T-helper 17 cell (primary cell): ENCODE measurements around the gene SLC22A5. TPM values are rescaled to one million over a fixed set of nuclear protein-coding genes. Genes with fewer than 3 reads are reported as not detected.

Source experiments
- ATAC-seq: fragments of 150-1000 bp; cut with Tn5 transposase; 2 replicates; pipeline ENCODE4 v1.10.0; 2021; ENCODE audit warnings: mild to moderate bottlenecking, moderate library complexity
- DNase-seq, 3 donors: peaks; one replicate each; pipeline versions ENCODE4 v3.0.0 to v3.0.0-alpha.2; 2020 to 2021
- H3K9me3 ChIP-seq: one replicate; pipeline ENCODE4 v1.7.0; 2013; ENCODE audit warnings: low read length, mild to moderate bottlenecking; ENCODE audit not compliant: control insufficient read depth, poor library complexity, severe bottlenecking
- H3K27ac Mint-ChIP-seq: one replicate; pipeline ENCODE4 v1.8.0; 2022; ENCODE audit warnings: mild to moderate bottlenecking, moderate library complexity, mixed read lengths
- H3K27me3 Mint-ChIP-seq: one replicate; pipeline ENCODE4 v1.8.0; 2022; ENCODE audit warnings: mixed read lengths
- H3K36me3 Mint-ChIP-seq: one replicate; pipeline ENCODE4 v1.8.0; 2022; ENCODE audit warnings: low read depth, mixed read lengths
- H3K4me1 Mint-ChIP-seq: one replicate; pipeline ENCODE4 v1.8.0; 2022; ENCODE audit warnings: mild to moderate bottlenecking, mixed read lengths
- H3K4me3 Mint-ChIP-seq: one replicate; pipeline ENCODE4 v1.8.0; 2022; ENCODE audit warnings: mild to moderate bottlenecking, moderate library complexity, mixed read lengths
- total RNA-seq, 4 donors: library from RNA in 2 of 4; stranded (reverse) in 2 of 4; gene quantifications; one replicate each; pipeline ENCODE4 v1.2.3 and lab custom pipeline; 2022 to 2026

Gene SLC22A5
- total RNA-seq, 2 donors from 2014 or later, result 3.4 to 3.7 TPM

GRCh38 chr5:132371603-132371994 lies 2.1 kb downstream of the SLC22A5 start:
- Mint-ChIP-seq H3K36me3 (no peaks in the 10 kb centered on the region), H3K4me1 (peaks cover 22% of the 10 kb centered on the region), H3K27me3 (no peaks in the 10 kb centered on the region), H3K27ac (peak overlapping the region; percentile 82), H3K4me3 (peak overlapping the region; percentile 86)
- no peaks in the 10 kb centered on the region for H3K9me3 ChIP-seq
- ATAC-seq (no peak), DNase-seq (no peak)

GRCh38 chr5:132372127-132372526 lies 2.6 kb downstream of the SLC22A5 start:
- DNase-seq, result no peak
- Mint-ChIP-seq H3K36me3 (no peaks in the 10 kb centered on the region), H3K27ac (peak overlapping the region; percentile 82), H3K4me3 (no peak overlapping the region), H3K4me1 (peaks cover 22% of the 10 kb centered on the region), H3K27me3 (no peaks in the 10 kb centered on the region)
- no peak for ATAC-seq
- H3K9me3 ChIP-seq, result no peaks in the 10 kb centered on the region

- Mint-ChIP-seq H3K36me3 (no peaks in the 10 kb centered on the region), H3K27ac (no peak overlapping the region), H3K4me1 (peaks cover 22% of the 10 kb centered on the region), H3K4me3 (no peak overlapping the region), H3K27me3 (no peaks in the 10 kb centered on the region)
- DNase-seq, result no peak
- H3K9me3 ChIP-seq, result no peaks in the 10 kb centered on the region
- ATAC-seq, result no peak
These were observed 3.0 kb downstream of the SLC22A5 start for GRCh38 chr5:132372542-132372941.

- DNase-seq (no peak), ATAC-seq (no peak)
- Mint-ChIP-seq H3K36me3 (peaks cover 5% of the 10 kb centered on the region), H3K27ac (no peak overlapping the region), H3K27me3 (no peaks in the 10 kb centered on the region), H3K4me3 (no peak overlapping the region), H3K4me1 (peaks cover 20% of the 10 kb centered on the region)
- no peaks in the 10 kb centered on the region for H3K9me3 ChIP-seq
These were observed 6.4 kb downstream of the SLC22A5 start for GRCh38 chr5:132375957-132376356.

- Mint-ChIP-seq H3K27me3 (no peaks in the 10 kb centered on the region), H3K27ac (no peak overlapping the region), H3K36me3 (peaks cover 5% of the 10 kb centered on the region), H3K4me1 (peaks cover 12% of the 10 kb centered on the region), H3K4me3 (no peak overlapping the region)
- ATAC-seq, result no peak
- DNase-seq, result no peak
- H3K9me3 ChIP-seq, result no peaks in the 10 kb centered on the region
These were observed 7.5 kb downstream of the SLC22A5 start for GRCh38 chr5:132376694-132377641.

GRCh38 chr5:132377738-132378137 lies 8.2 kb downstream of the SLC22A5 start:
- no peak for DNase-seq
- ATAC-seq, result no peak
- H3K36me3 Mint-ChIP-seq, result peaks cover 5% of the 10 kb centered on the region
- H3K9me3 ChIP-seq, result no peaks in the 10 kb centered on the region
- no peak overlapping the region for H3K4me3 Mint-ChIP-seq
- H3K27ac Mint-ChIP-seq, result no peak overlapping the region
- peaks cover 9% of the 10 kb centered on the region for H3K4me1 Mint-ChIP-seq
- no peaks in the 10 kb centered on the region for H3K27me3 Mint-ChIP-seq

GRCh38 chr5:132378580-132378979 lies 9.1 kb downstream of the SLC22A5 start:
- no peak for DNase-seq
- Mint-ChIP-seq H3K27ac (no peak overlapping the region), H3K27me3 (no peaks in the 10 kb centered on the region), H3K36me3 (peaks cover 5% of the 10 kb centered on the region), H3K4me1 (peaks cover 9% of the 10 kb centered on the region), H3K4me3 (no peak overlapping the region)
- H3K9me3 ChIP-seq, result no peaks in the 10 kb centered on the region
- no peak for ATAC-seq

GRCh38 chr5:132380047-132380446 lies 10.5 kb downstream of the SLC22A5 start:
- peaks cover 5% of the 10 kb centered on the region for H3K36me3 Mint-ChIP-seq
- no peak overlapping the region for H3K4me3 Mint-ChIP-seq
- H3K27ac Mint-ChIP-seq, result peak overlapping the region; percentile 51
- no peaks in the 10 kb centered on the region for H3K27me3 Mint-ChIP-seq
- DNase-seq (no peak), ATAC-seq (no peak)
- H3K4me1 Mint-ChIP-seq, result peaks cover 9% of the 10 kb centered on the region
- H3K9me3 ChIP-seq, result no peaks in the 10 kb centered on the region

- Mint-ChIP-seq H3K4me1 (peaks cover 16% of the 10 kb centered on the region), H3K27ac (no peak overlapping the region)
These were observed 11.2 kb downstream of the SLC22A5 start for GRCh38 chr5:132380741-132381140.

GRCh38 chr5:132381614-132382013 lies 12.1 kb downstream of the SLC22A5 start:
- Mint-ChIP-seq H3K4me3 (no peak overlapping the region), H3K27me3 (no peaks in the 10 kb centered on the region), H3K36me3 (peaks cover 5% of the 10 kb centered on the region), H3K4me1 (peaks cover 22% of the 10 kb centered on the region), H3K27ac (no peak overlapping the region)
- ATAC-seq (no peak), DNase-seq (no peak)
- H3K9me3 ChIP-seq, result no peaks in the 10 kb centered on the region

More at GRCh38 chr5:132380741-132381140, 11.2 kb downstream of the SLC22A5 start:
- no peaks in the 10 kb centered on the region for H3K9me3 ChIP-seq
- H3K4me3 Mint-ChIP-seq, result no peak overlapping the region
- H3K36me3 Mint-ChIP-seq, result peaks cover 5% of the 10 kb centered on the region
- no peaks in the 10 kb centered on the region for H3K27me3 Mint-ChIP-seq
- DNase-seq (no peak), ATAC-seq (no peak)

- no peak for ATAC-seq
- Mint-ChIP-seq H3K27me3 (no peaks in the 10 kb centered on the region), H3K27ac (peak overlapping the region; percentile 61)
These were observed 13.8 kb downstream of the SLC22A5 start for GRCh38 chr5:132383261-132383660.

GRCh38 chr5:132383984-132384383 lies 14.5 kb downstream of the SLC22A5 start:
- Mint-ChIP-seq H3K4me3 (no peak overlapping the region), H3K27me3 (no peaks in the 10 kb centered on the region), H3K27ac (peak overlapping the region; percentile 61), H3K4me1 (peaks cover 31% of the 10 kb centered on the region), H3K36me3 (peaks cover 5% of the 10 kb centered on the region)
- H3K9me3 ChIP-seq, result no peaks in the 10 kb centered on the region
- ATAC-seq (no peak), DNase-seq (no peak)

More at GRCh38 chr5:132383261-132383660, 13.8 kb downstream of the SLC22A5 start:
- no peak for DNase-seq
- Mint-ChIP-seq H3K4me1 (peaks cover 30% of the 10 kb centered on the region), H3K36me3 (peaks cover 5% of the 10 kb centered on the region), H3K4me3 (no peak overlapping the region)
- no peaks in the 10 kb centered on the region for H3K9me3 ChIP-seq

- DNase-seq, result no peak
- ATAC-seq, result no peak
- Mint-ChIP-seq H3K4me1 (peaks cover 31% of the 10 kb centered on the region), H3K4me3 (no peak overlapping the region), H3K27me3 (no peaks in the 10 kb centered on the region), H3K36me3 (peaks cover 5% of the 10 kb centered on the region), H3K27ac (peak overlapping the region; percentile 61)
- H3K9me3 ChIP-seq, result no peaks in the 10 kb centered on the region
These were observed 15.1 kb downstream of the SLC22A5 start for GRCh38 chr5:132384506-132385050.
